ENCODE data around the gene ADCK2. TPM values are rescaled to one million over a fixed set of nuclear protein-coding genes. Genes with fewer than 3 reads are reported as not detected.

The ADCK2 gene
- polyA plus RNA-seq, 1 of the 3 experiments (the other 2 are of a cell fraction): 19.0 TPM

GRCh38 chr7:140656548-140657515 is 15.9 kb upstream of the ADCK2 start:
- Histone ChIP-seq H3K36me3 (replicated peaks in 1 of 2; ENCODE audit: control insufficient read depth in 1 of 2, insufficient read depth in 2 of 2, low read length in 1 of 2) (no peaks in the 10 kb centered on the region), H3K4me1 (ENCODE audit: control insufficient read depth in 1 of 2, insufficient read depth in 2 of 2, low read depth in 1 of 2, low read length in 1 of 2) (peaks cover 0 to 3% of the 10 kb centered on the region in 2 experiments; a peak in 1 of 4 replicates), H3K9ac (no peak overlapping the region), H4K20me1 (ENCODE audit: insufficient read depth) (no peaks in the 10 kb centered on the region), H3K9me3 (no peaks in the 10 kb centered on the region), H3K79me2 (ENCODE audit: insufficient read depth) (no peaks in the 10 kb centered on the region), H3K27ac (ENCODE audit: low read depth in 2 of 2, low read length in 1 of 2) (no peak overlapping the region), H3F3A (replicated peaks; ENCODE audit: insufficient read depth) (no peaks in the 10 kb centered on the region), H3K4me3 (ENCODE audit: low read depth in 2 of 2, low read length in 1 of 2) (no peak overlapping the region), H3K4me2 (no peak overlapping the region), H3K9me2 (no peaks in the 10 kb centered on the region), H3K27me3 (ENCODE audit: insufficient read depth) (0 out of 2 replicates have a peak, but pooled peaks cover 7% of the 10 kb centered on the region), H2AFZ (ENCODE audit: low read depth) (no peak overlapping the region)
- ChIA-PET CTCF (interaction anchor here (1.2 to 5.3 kb wide), 4 partner anchors 18 to 181 kb away, joined by 3 to 34 read pairs (median 10); no protein-coding TSS in a partner anchor), POLR2A (no interaction called here)
- TF ChIP-seq POLR2AphosphoS5 (IDR thresholded peaks at IDR 0.05; ENCODE audit: low read depth, low read length) (no peak), CHD2 (IDR thresholded peaks at IDR 0.05; ENCODE audit: low read length, partially characterized antibody) (no peak), YY1 (IDR thresholded peaks at IDR 0.05; ENCODE audit: low read depth) (no peak)
- TF ChIP-seq, protein P1, sequence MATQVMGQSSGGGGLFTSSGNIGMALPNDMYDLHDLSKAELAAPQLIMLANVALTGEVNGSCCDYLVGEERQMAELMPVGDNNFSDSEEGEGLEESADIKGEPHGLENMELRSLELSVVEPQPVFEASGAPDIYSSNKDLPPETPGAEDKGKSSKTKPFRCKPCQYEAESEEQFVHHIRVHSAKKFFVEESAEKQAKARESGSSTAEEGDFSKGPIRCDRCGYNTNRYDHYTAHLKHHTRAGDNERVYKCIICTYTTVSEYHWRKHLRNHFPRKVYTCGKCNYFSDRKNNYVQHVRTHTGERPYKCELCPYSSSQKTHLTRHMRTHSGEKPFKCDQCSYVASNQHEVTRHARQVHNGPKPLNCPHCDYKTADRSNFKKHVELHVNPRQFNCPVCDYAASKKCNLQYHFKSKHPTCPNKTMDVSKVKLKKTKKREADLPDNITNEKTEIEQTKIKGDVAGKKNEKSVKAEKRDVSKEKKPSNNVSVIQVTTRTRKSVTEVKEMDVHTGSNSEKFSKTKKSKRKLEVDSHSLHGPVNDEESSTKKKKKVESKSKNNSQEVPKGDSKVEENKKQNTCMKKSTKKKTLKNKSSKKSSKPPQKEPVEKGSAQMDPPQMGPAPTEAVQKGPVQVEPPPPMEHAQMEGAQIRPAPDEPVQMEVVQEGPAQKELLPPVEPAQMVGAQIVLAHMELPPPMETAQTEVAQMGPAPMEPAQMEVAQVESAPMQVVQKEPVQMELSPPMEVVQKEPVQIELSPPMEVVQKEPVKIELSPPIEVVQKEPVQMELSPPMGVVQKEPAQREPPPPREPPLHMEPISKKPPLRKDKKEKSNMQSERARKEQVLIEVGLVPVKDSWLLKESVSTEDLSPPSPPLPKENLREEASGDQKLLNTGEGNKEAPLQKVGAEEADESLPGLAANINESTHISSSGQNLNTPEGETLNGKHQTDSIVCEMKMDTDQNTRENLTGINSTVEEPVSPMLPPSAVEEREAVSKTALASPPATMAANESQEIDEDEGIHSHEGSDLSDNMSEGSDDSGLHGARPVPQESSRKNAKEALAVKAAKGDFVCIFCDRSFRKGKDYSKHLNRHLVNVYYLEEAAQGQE (IDR thresholded peaks at IDR 0.05; ENCODE audit: low read depth, low read length): no peak
- DNase-seq: no peak
- WGBS (ENCODE audit: low lambda C conversion rate): 81% methylated on average over 11 of the region's 11 CpGs

DNA sequence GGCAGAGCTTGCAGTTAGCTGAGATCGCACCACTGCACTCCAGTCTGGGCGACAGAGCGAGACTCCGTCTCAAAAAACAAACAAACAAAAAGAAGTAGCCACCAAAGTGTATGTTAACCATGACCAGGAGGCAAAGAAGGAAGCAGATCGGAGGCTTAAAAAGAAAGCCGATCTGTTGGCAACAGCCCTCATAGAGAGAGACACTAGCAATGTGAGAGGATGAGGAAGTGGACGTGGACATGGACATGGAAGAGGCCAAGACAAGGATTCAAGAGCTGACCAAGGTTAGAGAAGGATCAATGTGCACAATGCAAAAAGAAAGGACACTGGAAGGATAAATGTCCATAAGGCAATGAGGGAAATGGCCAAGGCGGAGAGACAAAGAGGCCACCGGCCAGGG is 14.9 kb upstream of the ADCK2 start:
- Histone ChIP-seq H3F3A (replicated peaks; ENCODE audit: insufficient read depth) (no peaks in the 10 kb centered on the region), H3K4me1 (ENCODE audit: control insufficient read depth in 1 of 2, insufficient read depth in 2 of 2, low read depth in 1 of 2, low read length in 1 of 2) (peaks cover 0 to 3% of the 10 kb centered on the region in 2 experiments; a peak in 1 of 4 replicates), H3K27me3 (ENCODE audit: insufficient read depth) (0 out of 2 replicates have a peak, but pooled peaks cover 7% of the 10 kb centered on the region), H3K9me3 (no peaks in the 10 kb centered on the region), H3K27ac (ENCODE audit: low read depth in 2 of 2, low read length in 1 of 2) (no peak overlapping the region), H3K4me3 (ENCODE audit: low read depth in 2 of 2, low read length in 1 of 2) (no peak overlapping the region), H3K9ac (no peak overlapping the region), H2AFZ (ENCODE audit: low read depth) (no peak overlapping the region), H4K20me1 (ENCODE audit: insufficient read depth) (no peaks in the 10 kb centered on the region), H3K9me2 (no peaks in the 10 kb centered on the region), H3K36me3 (replicated peaks in 1 of 2; ENCODE audit: control insufficient read depth in 1 of 2, insufficient read depth in 2 of 2, low read length in 1 of 2) (no peaks in the 10 kb centered on the region), H3K4me2 (no peak overlapping the region), H3K79me2 (ENCODE audit: insufficient read depth) (no peaks in the 10 kb centered on the region)
- POLR2A ChIA-PET: no interaction called here
- CTCF ChIA-PET: interaction anchor here (1.5 to 5.3 kb wide), 2 partner anchors 141 to 182 kb away, joined by 3 to 34 read pairs; no protein-coding TSS in a partner anchor
- no peak for TF ChIP-seq SMC3 (IDR thresholded peaks at IDR 0.05; ENCODE audit: low read depth, low read length)
- no peak for TF ChIP-seq EZH2phosphoT487 (IDR thresholded peaks at IDR 0.05; ENCODE audit: borderline replicate concordance, low read depth)
- no peak for TF ChIP-seq POLR2AphosphoS5 (IDR thresholded peaks at IDR 0.05; ENCODE audit: low read depth, low read length)
- no peak for TF ChIP-seq CHD2 (IDR thresholded peaks at IDR 0.05; ENCODE audit: low read length, partially characterized antibody)
- no peak for TF ChIP-seq JUND (IDR thresholded peaks at IDR 0.05)
- no peak for TF ChIP-seq MXI1 (IDR thresholded peaks at IDR 0.05; ENCODE audit: low read depth, low read length)
- TF ChIP-seq EP300 (IDR thresholded peaks at IDR 0.05; ENCODE audit: borderline replicate concordance in 1 of 2, low read depth in 1 of 2, low read length in 1 of 2): no peak
- DNase-seq: no peak
- 86% methylated on average over 9 of the region's 9 CpGs for WGBS (ENCODE audit: low lambda C conversion rate)

All from SK-N-SH (cell line).